Natural killer cell (primary cell): Measurements from ENCODE around the gene GPR78. TPM values are rescaled to one million over a fixed set of nuclear protein-coding genes. Genes with fewer than 3 reads are reported as not detected.

ENCODE experiments used
- total RNA-seq, 4 donors: library from RNA; stranded (reverse); fragments of 120-200 nt in 1 of 4; gene quantifications; one replicate each; pipeline versions ENCODE4 v1.2.3 to v1.2.4, GENCODE V29; 2013 to 2022

Gene GPR78
- total RNA-seq, 3 donors from 2014 or later (not counting 1 experiment from before 2014, with no cell fraction given): not detected

Other genes with a start within 250 kb of the GPR78 start
- gene ACOX3, start 139.7 kb upstream of the GPR78 start, total RNA-seq: 10 to 100 TPM; 12.4 to 18.3 (median 15.4) TPM
- 10 to 100 TPM; 24.4 to 37.5 (median 34.3) TPM for gene TRMT44, start 139.6 kb upstream of the GPR78 start, total RNA-seq
- not detected for gene CPZ, start 12.4 kb downstream of the GPR78 start, total RNA-seq